ENCODE measurements around the gene MAB21L1. TPM values are rescaled to one million over a fixed set of nuclear protein-coding genes. Genes with fewer than 3 reads are reported as not detected.

Gene MAB21L1
- total and polyA plus RNA-seq, 2 experiments from 2014 or later = 0.78 TPM; not detected in 1

DNA sequence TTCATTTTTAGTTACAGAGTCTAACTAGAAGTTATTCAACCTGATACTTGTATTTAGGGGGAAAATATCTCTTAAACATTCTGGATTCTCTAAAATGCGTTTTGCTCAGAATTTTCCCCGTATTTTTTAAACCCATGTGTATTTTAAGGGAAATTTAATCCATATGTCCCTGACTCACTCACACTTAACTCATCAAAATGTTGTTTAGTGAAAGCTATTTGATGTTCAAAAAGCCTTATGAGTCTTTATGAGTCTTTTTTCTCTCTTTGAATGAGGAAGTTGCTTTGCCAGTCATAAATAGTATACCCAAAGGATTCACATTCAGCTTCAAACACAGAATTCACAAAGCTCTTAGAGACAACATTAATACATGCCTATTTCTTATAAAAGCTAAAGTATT is 16.4 kb downstream of the MAB21L1 start:
- Histone ChIP-seq H3K4me3 (no peak overlapping the region), H2AFZ (no peak overlapping the region), H3K9me2 (ENCODE audit: insufficient read depth) (no peaks in the 10 kb centered on the region), H4K20me1 (replicated peaks; ENCODE audit: insufficient read depth) (no peaks in the 10 kb centered on the region), H3K27me3 (ENCODE audit: insufficient read depth) (no peaks in the 10 kb centered on the region), H3K4me2 (no peak overlapping the region), H3K79me2 (replicated peaks; ENCODE audit: insufficient read depth) (no peaks in the 10 kb centered on the region), H3K36me3 (ENCODE audit: insufficient read depth) (no peaks in the 10 kb centered on the region), H3K4me1 (ENCODE audit: insufficient read depth) (no peaks in the 10 kb centered on the region), H3F3A (replicated peaks; ENCODE audit: low read depth) (no peaks in the 10 kb centered on the region), H3K27ac (ENCODE audit: low read depth) (no peak overlapping the region)
- no peaks in the 10 kb centered on the region for H3K4me1 Mint-ChIP-seq
- H3K27ac Mint-ChIP-seq = no peak overlapping the region
- TF ChIP-seq EZH2phosphoT487 (IDR thresholded peaks at IDR 0.05; ENCODE audit: unreplicated experiment) (no peak), POLR2AphosphoS5 (IDR thresholded peaks at IDR 0.05; ENCODE audit: low read depth) (no peak), ZNF114 (CRISPR knock-in tag; IDR thresholded peaks at IDR 0.05) (no peak), ZNF331 (CRISPR knock-in tag; IDR thresholded peaks at IDR 0.05; ENCODE audit: low read depth) (no peak), CREB1 (CRISPR knock-in tag; IDR thresholded peaks at IDR 0.05; ENCODE audit: low read depth) (no peak), JUNB (IDR thresholded peaks at IDR 0.05; ENCODE audit: unreplicated experiment) (no peak)
- H3K27me3 Mint-ChIP-seq (ENCODE audit: insufficient read depth, low read depth, poor library complexity) = no peaks in the 10 kb centered on the region
- DNase-seq (ENCODE audit: low spot score) (no peak), ATAC-seq (no peak)
- H3K9me3 Mint-ChIP-seq = no peaks in the 10 kb centered on the region
- no peak overlapping the region for H3K4me3 Mint-ChIP-seq
- no peaks in the 10 kb centered on the region for H3K36me3 Mint-ChIP-seq (ENCODE audit: low read depth)

DNA sequence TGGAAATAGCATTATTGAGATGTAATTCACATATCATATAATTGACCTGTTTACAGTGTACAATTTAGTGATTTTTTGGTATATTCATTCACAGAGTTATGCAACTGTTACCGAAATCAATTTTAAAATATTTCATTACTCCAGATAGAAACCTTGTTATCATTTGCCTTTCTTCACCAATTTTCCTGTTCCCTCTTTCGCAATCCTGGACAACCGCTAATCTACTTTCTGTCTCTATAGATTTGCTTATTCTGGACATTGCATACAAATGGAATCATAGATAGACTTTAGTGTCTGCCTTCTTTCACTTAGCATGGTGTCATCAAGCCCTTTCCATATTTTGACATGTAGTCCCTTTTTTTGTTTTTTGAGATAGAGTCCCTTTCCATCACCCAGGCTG is 19.2 kb downstream of the MAB21L1 start:
- DNase-seq (ENCODE audit: low spot score) (no peak), ATAC-seq (no peak)
- H3K27me3 ChIP-seq (ENCODE audit: insufficient read depth) = no peaks in the 10 kb centered on the region
- H3K9me3 Mint-ChIP-seq = no peaks in the 10 kb centered on the region
- H3K4me3 ChIP-seq = no peak overlapping the region
- no peaks in the 10 kb centered on the region for H3K36me3 Mint-ChIP-seq (ENCODE audit: low read depth)
- H3K27ac Mint-ChIP-seq = no peak overlapping the region
- H4K20me1 ChIP-seq (replicated peaks; ENCODE audit: insufficient read depth) = no peaks in the 10 kb centered on the region
- H3K9me2 ChIP-seq (ENCODE audit: insufficient read depth) = no peaks in the 10 kb centered on the region
- no peaks in the 10 kb centered on the region for H3K4me1 Mint-ChIP-seq
- no peak overlapping the region for H3K4me2 ChIP-seq
- no peaks in the 10 kb centered on the region for H3K36me3 ChIP-seq (ENCODE audit: insufficient read depth)
- TF ChIP-seq, protein P1, sequence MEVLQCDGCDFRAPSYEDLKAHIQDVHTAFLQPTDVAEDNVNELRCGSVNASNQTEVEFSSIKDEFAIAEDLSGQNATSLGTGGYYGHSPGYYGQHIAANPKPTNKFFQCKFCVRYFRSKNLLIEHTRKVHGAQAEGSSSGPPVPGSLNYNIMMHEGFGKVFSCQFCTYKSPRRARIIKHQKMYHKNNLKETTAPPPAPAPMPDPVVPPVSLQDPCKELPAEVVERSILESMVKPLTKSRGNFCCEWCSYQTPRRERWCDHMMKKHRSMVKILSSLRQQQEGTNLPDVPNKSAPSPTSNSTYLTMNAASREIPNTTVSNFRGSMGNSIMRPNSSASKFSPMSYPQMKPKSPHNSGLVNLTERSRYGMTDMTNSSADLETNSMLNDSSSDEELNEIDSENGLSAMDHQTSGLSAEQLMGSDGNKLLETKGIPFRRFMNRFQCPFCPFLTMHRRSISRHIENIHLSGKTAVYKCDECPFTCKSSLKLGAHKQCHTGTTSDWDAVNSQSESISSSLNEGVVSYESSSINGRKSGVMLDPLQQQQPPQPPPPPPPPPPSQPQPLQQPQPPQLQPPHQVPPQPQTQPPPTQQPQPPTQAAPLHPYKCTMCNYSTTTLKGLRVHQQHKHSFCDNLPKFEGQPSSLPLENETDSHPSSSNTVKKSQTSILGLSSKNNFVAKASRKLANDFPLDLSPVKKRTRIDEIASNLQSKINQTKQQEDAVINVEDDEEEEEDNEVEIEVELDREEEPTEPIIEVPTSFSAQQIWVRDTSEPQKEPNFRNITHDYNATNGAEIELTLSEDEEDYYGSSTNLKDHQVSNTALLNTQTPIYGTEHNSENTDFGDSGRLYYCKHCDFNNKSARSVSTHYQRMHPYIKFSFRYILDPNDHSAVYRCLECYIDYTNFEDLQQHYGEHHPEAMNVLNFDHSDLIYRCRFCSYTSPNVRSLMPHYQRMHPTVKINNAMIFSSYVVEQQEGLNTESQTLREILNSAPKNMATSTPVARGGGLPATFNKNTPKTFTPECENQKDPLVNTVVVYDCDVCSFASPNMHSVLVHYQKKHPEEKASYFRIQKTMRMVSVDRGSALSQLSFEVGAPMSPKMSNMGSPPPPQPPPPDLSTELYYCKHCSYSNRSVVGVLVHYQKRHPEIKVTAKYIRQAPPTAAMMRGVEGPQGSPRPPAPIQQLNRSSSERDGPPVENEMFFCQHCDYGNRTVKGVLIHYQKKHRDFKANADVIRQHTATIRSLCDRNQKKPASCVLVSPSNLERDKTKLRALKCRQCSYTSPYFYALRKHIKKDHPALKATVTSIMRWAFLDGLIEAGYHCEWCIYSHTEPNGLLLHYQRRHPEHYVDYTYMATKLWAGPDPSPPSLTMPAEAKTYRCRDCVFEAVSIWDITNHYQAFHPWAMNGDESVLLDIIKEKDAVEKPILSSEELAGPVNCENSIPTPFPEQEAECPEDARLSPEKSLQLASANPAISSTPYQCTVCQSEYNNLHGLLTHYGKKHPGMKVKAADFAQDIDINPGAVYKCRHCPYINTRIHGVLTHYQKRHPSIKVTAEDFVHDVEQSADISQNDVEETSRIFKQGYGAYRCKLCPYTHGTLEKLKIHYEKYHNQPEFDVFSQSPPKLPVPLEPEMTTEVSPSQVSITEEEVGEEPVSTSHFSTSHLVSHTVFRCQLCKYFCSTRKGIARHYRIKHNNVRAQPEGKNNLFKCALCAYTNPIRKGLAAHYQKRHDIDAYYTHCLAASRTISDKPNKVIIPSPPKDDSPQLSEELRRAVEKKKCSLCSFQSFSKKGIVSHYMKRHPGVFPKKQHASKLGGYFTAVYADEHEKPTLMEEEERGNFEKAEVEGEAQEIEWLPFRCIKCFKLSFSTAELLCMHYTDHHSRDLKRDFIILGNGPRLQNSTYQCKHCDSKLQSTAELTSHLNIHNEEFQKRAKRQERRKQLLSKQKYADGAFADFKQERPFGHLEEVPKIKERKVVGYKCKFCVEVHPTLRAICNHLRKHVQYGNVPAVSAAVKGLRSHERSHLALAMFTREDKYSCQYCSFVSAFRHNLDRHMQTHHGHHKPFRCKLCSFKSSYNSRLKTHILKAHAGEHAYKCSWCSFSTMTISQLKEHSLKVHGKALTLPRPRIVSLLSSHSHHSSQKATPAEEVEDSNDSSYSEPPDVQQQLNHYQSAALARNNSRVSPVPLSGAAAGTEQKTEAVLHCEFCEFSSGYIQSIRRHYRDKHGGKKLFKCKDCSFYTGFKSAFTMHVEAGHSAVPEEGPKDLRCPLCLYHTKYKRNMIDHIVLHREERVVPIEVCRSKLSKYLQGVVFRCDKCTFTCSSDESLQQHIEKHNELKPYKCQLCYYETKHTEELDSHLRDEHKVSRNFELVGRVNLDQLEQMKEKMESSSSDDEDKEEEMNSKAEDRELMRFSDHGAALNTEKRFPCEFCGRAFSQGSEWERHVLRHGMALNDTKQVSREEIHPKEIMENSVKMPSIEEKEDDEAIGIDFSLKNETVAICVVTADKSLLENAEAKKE (CRISPR knock-in tag; IDR thresholded peaks at IDR 0.05) = no peak
- no peak for TF ChIP-seq NANOG (IDR thresholded peaks at IDR 0.05; ENCODE audit: borderline replicate concordance)
- TF ChIP-seq EZH2phosphoT487 (IDR thresholded peaks at IDR 0.05; ENCODE audit: unreplicated experiment) = no peak
- no peaks in the 10 kb centered on the region for H3K27me3 Mint-ChIP-seq (ENCODE audit: insufficient read depth, low read depth, poor library complexity)
- no peak overlapping the region for H2AFZ ChIP-seq
- no peaks in the 10 kb centered on the region for H3F3A ChIP-seq (replicated peaks; ENCODE audit: low read depth)
- no peaks in the 10 kb centered on the region for H3K4me1 ChIP-seq (ENCODE audit: insufficient read depth)
- no peaks in the 10 kb centered on the region for H3K79me2 ChIP-seq (replicated peaks; ENCODE audit: insufficient read depth)
- no peak overlapping the region for H3K27ac ChIP-seq (ENCODE audit: low read depth)
- H3K4me3 Mint-ChIP-seq = no peak overlapping the region

Measured in GM23338 (cell line).